HG03103 (cell line): Measurements from ENCODE around the gene PPT2.

Experiments
- ATAC-seq: cut with Tn5 transposase; IDR thresholded peaks from one replicate; pipeline ENCODE4 v1.9.1; 2021; ENCODE audit warnings: low read depth; ENCODE audit not compliant: unreplicated experiment

The PPT2 gene

GRCh38 chr6:32151181-32151862 is 2.6 kb upstream of the PPT2 start:
- ATAC-seq: no peak

GRCh38 chr6:32151863-32152768 is 1.8 kb upstream of the PPT2 start, which contains the start of gene PRRT1:
PRRT1 (minus strand) TSS chr6:32151939; CDS start chr6:32151827, 112 bp downstream.
- ATAC-seq: no peak

GRCh38 chr6:32152769-32153563 is 975 bp upstream of the PPT2 start:
- no peak for ATAC-seq

GRCh38 chr6:32154514-32155161 is 697 bp downstream of the PPT2 start:
- ATAC-seq: peak; percentile 64

GRCh38 chr6:32156891-32157290 is 3.0 kb downstream of the PPT2 start:
- ATAC-seq: no peak

GRCh38 chr6:32158052-32158451 is 4.1 kb downstream of the PPT2 start:
- ATAC-seq: no peak

- ATAC-seq: no peak
Measured at GRCh38 chr6:32163559-32164258, 9.8 kb downstream of the PPT2 start.

GRCh38 chr6:32164295-32164694 is 10.4 kb downstream of the PPT2 start, which contains the start of gene EGFL8:
EGFL8 (plus strand) TSS chr6:32164595; CDS start chr6:32166166, 1,571 bp downstream.
- ATAC-seq: no peak

GRCh38 chr6:32166411-32167061 is 12.6 kb downstream of the PPT2 start:
- no peak for ATAC-seq

GRCh38 chr6:32167154-32167760 is 13.3 kb downstream of the PPT2 start:
- no peak for ATAC-seq

GRCh38 chr6:32167761-32168262 is 13.9 kb downstream of the PPT2 start:
- no peak for ATAC-seq

- ATAC-seq: no peak
Measured at GRCh38 chr6:32168350-32168749, 14.4 kb downstream of the PPT2 start.

GRCh38 chr6:32168807-32169591 is 15.1 kb downstream of the PPT2 start:
- no peak for ATAC-seq

- ATAC-seq: no peak
Measured at GRCh38 chr6:32170294-32170693, 16.4 kb downstream of the PPT2 start.

GRCh38 chr6:32171234-32171633 is 17.3 kb downstream of the PPT2 start:
- ATAC-seq: no peak

- no peak for ATAC-seq
Measured at GRCh38 chr6:32173051-32173727, 19.2 kb downstream of the PPT2 start.

GRCh38 chr6:32174416-32174815 is 20.5 kb downstream of the PPT2 start:
- ATAC-seq: no peak
